ENCODE results near the gene DOCK2.

GRCh38 chr5:169591636-169592035, 45.4 kb upstream of the DOCK2 start:
- TF ChIP-seq CTCF (IDR thresholded peaks at IDR 0.05 in 4 of 5, conservative IDR thresholded peaks at IDR 0.05 in 1 of 5) (no peak), POLR2A (IDR thresholded peaks at IDR 0.05) (no peak)
